Neuron (in vitro differentiated cells): ENCODE measurements around the gene RAB44.

Source experiments
- H2AFZ ChIP-seq: one replicate; pipeline ENCODE4 v1.6.1; 2013; ENCODE audit warnings: low read depth, mild to moderate bottlenecking, inconsistent platforms, low read length, moderate library complexity
- H3K27me3 ChIP-seq: one replicate; pipeline ENCODE4 v1.6.1; 2013; ENCODE audit warnings: low read length; ENCODE audit not compliant: insufficient read depth
- H3K36me3 ChIP-seq: one replicate; pipeline ENCODE4 v1.6.1; 2013; ENCODE audit warnings: low read length; ENCODE audit not compliant: insufficient read depth
- H3K4me1 ChIP-seq: one replicate; pipeline ENCODE4 v1.6.1; 2013; ENCODE audit warnings: low read length; ENCODE audit not compliant: insufficient read depth
- H3K4me3 ChIP-seq: 2 replicates; pipeline ENCODE4 v1.5.1; 2013; ENCODE audit warnings: mild to moderate bottlenecking, low read length, moderate library complexity
- H3K9me3 ChIP-seq: one replicate; pipeline ENCODE4 v1.6.1; 2013; ENCODE audit warnings: low read length

Gene RAB44

DNA sequence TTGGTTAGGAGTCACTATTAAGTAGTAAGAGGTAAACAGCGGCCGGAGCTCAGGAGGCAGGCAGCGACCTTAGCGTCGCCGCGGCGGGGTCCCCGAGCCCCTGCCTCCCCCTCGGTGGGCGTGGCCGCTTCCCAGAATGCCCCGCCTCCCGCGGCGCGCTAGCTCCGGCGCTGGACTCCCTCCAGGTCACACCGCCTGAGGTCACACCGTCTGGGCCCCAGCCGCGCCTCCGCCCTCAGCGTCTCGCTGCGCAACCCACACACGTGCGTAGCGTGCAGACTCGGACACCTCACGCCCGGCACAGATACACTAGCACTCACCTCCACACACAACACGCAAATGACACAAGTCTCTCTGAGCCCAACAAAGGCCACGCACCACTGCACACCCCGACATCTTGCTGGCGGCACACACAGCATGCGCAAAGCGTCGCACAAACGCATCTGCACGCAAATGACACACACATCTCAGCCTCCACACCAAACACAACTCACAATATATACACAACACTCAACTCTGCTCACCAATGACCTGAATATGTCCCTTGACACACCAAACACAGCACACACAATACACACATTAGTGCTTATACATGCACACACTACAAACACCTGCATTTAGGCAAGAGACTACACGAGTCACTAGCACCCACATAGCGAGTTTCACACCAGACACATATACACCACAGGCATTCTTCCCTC is 36.7 kb upstream of the RAB44 start:
- Histone ChIP-seq H3K4me1 (no peaks in the 10 kb centered on the region), H3K27me3 (no peaks in the 10 kb centered on the region), H3K36me3 (no peaks in the 10 kb centered on the region), H2AFZ (no peak overlapping the region), H3K4me3 (no peak overlapping the region), H3K9me3 (peaks cover 2% of the 10 kb centered on the region)

DNA sequence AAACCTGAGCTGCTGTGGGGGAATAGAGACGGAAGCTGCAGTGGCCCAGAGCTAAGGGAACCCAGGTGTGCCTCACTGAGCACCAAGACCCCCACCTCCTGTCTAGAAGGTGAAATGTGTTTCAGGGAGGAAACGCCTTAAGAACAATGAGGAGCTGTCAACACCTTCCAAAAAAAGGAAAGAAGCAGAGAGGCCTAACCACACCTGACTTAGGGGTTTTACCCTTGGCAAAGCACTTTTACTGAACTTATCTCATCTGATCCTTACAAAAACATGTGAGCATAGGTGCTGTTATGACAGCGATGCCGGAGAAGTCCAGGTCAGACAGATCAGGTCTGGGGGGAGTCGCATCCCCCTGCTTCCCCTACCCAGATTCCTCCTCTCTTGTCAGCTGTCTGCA is 35.2 kb upstream of the RAB44 start:
- Histone ChIP-seq H3K27me3 (no peaks in the 10 kb centered on the region), H3K4me1 (peaks cover 13% of the 10 kb centered on the region), H3K4me3 (no peak overlapping the region), H2AFZ (no peak overlapping the region), H3K9me3 (peaks cover 2% of the 10 kb centered on the region), H3K36me3 (no peaks in the 10 kb centered on the region)

DNA sequence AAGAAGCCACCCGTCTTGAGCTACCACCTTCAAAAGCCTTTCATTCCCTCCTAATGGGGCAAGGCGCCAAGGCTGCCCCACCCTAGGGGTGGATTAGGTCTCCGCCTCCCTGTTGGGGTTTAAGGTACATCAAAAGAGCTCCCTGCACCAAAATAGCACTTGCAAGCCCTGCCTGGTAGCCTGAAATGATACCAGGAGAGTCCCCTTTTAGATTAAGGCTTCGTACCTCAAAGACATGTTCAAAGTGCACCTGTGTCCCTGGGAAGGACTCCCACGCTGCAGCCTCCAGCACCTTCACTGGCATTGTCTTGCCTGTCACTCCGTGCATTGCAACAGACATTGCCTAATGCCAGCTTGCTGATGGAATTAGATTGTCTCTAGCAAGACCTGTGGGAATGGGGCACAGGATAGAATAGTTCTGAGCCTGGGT is 34.8 kb upstream of the RAB44 start:
- no peak overlapping the region for H3K4me3 ChIP-seq
- H2AFZ ChIP-seq: no peak overlapping the region
- H3K36me3 ChIP-seq: no peaks in the 10 kb centered on the region
- H3K9me3 ChIP-seq: peaks cover 2% of the 10 kb centered on the region
- no peaks in the 10 kb centered on the region for H3K27me3 ChIP-seq
- H3K4me1 ChIP-seq: peaks cover 18% of the 10 kb centered on the region

DNA sequence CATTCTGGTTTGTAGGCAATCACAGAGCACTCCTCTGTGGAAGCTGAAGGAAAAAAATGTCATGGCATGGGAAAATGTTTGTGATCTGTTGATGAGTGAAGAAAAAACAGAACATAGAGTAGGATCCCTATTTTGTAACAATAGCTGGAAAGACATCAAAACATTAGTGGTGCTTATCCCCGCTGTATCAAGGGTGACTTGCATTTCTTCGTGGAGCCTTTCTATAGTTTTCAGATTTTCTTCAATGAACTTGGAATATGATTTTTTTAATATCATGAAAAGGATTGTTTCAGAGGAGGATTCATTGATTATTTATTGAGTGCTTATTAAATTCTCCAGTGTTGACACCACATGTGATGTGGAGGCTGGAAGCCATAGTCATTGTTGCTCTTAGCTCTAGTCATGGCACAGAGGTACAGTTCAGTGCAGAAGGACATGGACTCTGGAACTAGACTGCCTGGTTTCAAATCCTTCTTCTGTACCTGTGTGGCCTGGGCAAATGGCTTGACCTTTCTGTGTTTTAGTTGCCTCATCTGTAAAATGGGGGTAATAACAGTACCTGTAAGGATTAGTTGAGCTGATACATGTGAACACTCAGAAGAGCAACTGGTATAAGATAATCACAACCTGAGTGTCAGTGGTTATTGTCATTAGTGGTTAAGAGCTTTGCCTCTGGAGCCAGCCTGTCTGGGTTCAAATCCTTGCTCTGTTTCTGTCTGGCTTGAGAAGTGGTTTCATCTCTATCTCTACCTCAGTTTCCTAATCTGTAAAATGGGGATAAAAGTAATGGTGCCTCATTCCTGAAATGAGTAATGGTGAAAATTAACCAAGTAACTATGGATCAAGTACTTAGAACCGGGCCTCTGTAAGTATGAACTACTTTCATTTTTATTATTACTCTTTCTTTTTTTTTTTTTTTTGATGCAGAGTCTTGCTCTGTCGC is 33.9 kb upstream of the RAB44 start:
- H3K27me3 ChIP-seq: no peaks in the 10 kb centered on the region
- peaks cover 2% of the 10 kb centered on the region for H3K9me3 ChIP-seq
- no peak overlapping the region for H3K4me3 ChIP-seq
- H2AFZ ChIP-seq: no peak overlapping the region
- H3K4me1 ChIP-seq: peaks cover 22% of the 10 kb centered on the region
- H3K36me3 ChIP-seq: no peaks in the 10 kb centered on the region

DNA sequence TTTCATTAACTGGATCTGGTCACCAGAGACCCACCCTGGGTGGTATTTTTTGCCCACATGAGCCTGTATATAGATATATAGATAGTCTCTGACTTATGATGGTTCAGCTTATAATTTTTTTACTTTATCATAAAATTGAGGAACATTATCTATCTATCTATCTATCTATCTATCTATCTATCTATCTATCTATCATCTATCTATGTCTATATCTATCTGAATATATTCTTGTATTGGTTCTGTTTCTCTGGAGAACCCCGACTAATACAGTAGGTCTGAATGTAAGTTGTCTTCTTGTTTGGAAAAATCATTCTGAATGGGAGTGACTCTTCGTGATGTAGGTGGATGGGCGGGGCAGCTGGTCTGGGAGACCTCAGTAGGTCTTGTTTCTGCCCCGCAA is 32.4 kb upstream of the RAB44 start:
- Histone ChIP-seq H3K4me3 (no peak overlapping the region), H3K4me1 (peaks cover 26% of the 10 kb centered on the region), H3K36me3 (no peaks in the 10 kb centered on the region), H3K9me3 (peaks cover 2% of the 10 kb centered on the region), H3K27me3 (no peaks in the 10 kb centered on the region), H2AFZ (no peak overlapping the region)

DNA sequence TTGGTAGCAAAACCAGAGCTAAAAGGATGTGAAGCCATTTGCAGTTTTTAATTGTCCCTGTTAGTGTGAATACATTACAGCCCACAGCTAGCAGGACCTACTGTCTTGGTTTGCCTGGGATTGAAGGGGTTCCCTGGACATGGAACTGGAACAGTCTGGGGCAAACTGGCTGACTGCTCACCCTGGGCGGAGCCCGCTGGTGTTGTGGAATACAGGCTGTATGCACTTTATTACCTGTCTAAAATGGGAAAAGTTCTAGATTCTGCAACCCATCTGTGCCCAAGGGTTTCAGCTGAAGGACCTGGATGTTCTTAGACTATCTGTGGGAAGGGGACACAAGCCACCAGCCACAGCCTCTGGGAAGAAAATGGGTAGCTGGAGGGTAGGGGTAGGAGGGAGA is 31.3 kb upstream of the RAB44 start:
- Histone ChIP-seq H3K4me1 (peaks cover 26% of the 10 kb centered on the region), H3K27me3 (no peaks in the 10 kb centered on the region), H3K4me3 (no peak overlapping the region), H3K9me3 (no peaks in the 10 kb centered on the region), H3K36me3 (no peaks in the 10 kb centered on the region), H2AFZ (no peak overlapping the region)

DNA sequence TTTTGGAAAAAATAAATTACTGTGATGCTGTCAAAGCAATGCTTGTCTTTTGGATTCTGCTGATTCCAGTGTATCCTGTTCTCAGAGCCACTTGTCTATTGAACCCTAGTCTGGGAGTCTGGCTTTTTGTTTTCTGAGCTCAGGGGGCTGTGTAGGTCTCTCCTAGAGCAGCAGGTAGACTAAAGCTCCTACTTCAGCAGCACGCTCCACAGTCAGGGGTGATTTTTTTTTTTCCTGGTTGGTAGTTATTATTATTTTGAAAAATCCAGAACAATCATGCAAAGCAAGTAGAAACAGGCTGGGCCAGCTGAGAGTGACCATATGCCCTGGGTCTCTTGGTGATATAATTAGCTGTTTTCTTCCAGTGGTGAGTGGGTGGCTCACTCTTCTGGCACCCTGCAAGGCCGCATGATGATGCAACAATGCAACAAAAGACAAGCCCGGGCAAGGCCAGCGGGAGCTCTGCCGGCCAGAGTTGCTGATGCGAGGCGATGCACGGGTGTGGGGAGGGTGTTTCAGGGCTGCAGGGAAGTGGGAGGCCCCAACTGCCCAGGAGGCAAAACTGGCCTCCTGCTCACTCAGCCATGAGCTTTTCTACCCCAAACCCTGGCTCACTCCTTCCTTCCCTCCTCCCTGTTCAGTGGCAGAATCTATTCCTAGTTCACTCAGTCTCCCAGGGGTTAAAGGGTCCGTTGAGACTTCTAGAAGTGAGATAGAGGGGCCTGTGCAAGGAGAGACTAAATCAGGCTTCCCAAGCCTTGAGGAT is 30.6 kb upstream of the RAB44 start:
- H3K4me1 ChIP-seq: peaks cover 26% of the 10 kb centered on the region
- no peaks in the 10 kb centered on the region for H3K27me3 ChIP-seq
- H3K4me3 ChIP-seq: peak overlapping the region; percentile 1
- no peaks in the 10 kb centered on the region for H3K9me3 ChIP-seq
- H3K36me3 ChIP-seq: no peaks in the 10 kb centered on the region
- no peak overlapping the region for H2AFZ ChIP-seq

DNA sequence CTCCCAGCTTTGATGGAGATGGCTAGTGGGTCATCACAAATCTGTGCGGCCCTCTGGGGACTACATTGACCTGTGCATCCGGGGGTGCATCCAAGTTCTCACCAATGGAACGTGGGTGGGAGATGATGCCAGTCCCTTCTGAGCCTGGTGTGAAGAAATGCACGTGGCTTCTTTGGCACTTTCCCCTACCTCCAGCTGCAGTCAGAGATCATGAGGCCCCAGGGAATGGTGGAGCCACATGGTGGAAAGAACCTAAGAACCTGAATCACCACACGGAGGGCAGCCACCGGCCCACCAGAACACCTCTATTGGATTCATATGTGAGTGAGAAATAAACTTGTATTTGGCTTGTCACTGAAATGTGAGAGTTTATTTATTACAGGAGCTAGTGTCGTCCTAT is 29.0 kb upstream of the RAB44 start:
- Histone ChIP-seq H3K36me3 (no peaks in the 10 kb centered on the region), H2AFZ (no peak overlapping the region), H3K4me1 (peaks cover 26% of the 10 kb centered on the region), H3K9me3 (no peaks in the 10 kb centered on the region), H3K4me3 (no peak overlapping the region), H3K27me3 (no peaks in the 10 kb centered on the region)

DNA sequence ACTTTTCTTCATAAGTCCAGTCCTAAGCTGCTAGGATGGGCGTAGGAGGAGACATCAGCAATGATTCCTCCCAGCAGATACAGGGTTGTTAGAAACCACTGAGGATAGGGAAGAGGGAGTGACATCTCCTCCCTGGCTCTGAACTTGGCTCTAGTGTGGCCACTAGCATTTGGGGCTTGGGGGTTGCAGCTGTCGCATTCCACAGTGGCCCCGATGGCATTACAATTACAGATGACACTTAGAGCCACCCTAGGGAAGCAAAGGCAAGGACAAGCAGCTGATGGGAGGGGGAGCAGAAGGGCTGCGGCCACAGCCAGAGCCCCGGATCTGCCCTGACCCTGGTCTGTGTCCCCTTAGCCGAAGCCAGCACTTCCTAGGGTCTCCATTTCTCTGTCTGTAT is 28.6 kb upstream of the RAB44 start:
- H3K9me3 ChIP-seq: no peaks in the 10 kb centered on the region
- no peaks in the 10 kb centered on the region for H3K36me3 ChIP-seq
- H2AFZ ChIP-seq: no peak overlapping the region
- peaks cover 26% of the 10 kb centered on the region for H3K4me1 ChIP-seq
- no peak overlapping the region for H3K4me3 ChIP-seq
- H3K27me3 ChIP-seq: no peaks in the 10 kb centered on the region

DNA sequence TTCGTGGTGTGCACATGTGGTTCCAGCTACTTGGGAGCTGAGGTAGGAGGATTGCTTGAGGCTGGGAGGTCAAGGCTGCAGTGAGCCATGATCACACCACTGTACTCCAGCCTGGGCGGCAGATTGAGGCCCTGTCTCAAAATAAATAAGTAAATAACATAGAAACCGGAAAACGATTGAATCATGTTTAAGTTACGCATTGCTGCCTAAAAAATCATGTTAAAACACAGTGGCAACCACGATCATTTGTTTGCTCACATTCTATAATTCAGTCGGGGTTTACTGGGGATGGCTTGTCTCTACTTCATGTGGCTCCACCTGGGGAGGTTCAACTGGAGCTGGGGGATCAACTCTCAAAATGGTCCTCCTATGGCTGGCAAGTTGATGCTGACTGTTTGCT is 27.4 kb upstream of the RAB44 start:
- H2AFZ ChIP-seq: no peak overlapping the region
- H3K36me3 ChIP-seq: no peaks in the 10 kb centered on the region
- H3K9me3 ChIP-seq: no peaks in the 10 kb centered on the region
- H3K4me3 ChIP-seq: no peak overlapping the region
- H3K4me1 ChIP-seq: peaks cover 26% of the 10 kb centered on the region
- no peaks in the 10 kb centered on the region for H3K27me3 ChIP-seq

DNA sequence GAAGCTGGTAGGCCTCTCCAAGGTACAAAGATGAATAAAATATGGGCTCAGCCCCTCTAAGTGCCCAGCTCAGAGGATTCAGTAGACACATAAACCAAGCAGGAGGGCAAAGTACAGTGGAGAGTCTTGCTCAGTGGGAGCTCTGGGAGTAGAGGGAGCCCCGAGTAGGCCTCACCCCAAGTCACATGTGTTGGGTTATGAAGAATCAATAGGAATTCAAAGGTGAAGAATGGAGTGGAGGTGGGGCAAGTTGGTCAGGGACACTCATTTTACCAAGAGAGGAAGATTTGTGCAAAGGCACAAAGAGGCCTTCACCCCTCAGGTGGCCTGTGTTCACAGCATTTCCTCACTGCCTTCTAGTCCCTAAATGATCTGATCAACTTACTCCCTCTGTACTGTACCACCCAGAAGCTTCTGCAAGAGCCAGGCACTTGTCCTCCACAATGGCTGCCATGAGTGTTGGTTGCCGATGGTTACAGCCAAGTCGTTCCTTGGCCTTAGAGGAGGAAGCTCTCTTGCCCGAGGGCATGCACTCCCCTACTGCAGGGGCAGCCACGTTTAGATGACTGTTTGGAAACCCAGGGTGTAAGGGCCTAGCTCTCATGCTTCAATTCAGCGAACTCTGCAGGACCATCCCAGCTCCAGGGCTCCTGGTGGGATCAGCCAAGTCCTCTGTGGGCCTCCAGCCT is 25.8 kb upstream of the RAB44 start:
- Histone ChIP-seq H3K4me3 (no peak overlapping the region), H3K27me3 (no peaks in the 10 kb centered on the region), H3K9me3 (no peaks in the 10 kb centered on the region), H3K36me3 (no peaks in the 10 kb centered on the region), H3K4me1 (peaks cover 29% of the 10 kb centered on the region), H2AFZ (no peak overlapping the region)

DNA sequence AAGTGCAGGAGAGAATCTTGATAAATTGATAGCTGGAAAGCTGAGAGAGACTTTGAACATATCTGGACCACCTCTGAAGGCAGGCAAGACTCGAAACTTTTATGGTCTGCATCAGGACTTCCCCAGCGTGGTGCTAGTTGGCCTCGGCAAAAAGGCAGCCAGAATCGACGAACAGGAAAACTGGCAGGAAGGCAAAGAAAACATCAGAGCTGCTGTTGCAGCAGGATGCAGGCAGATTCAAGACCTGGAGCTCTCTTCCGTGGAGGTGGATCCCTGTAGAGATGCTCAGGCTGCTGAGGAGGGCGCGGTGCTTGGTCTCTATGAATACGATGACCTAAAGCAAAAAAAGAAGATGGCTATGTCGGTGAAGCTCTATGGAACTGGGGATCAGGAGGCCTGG is 23.7 kb upstream of the RAB44 start:
- Histone ChIP-seq H3K4me3 (no peak overlapping the region), H3K27me3 (no peaks in the 10 kb centered on the region), H2AFZ (no peak overlapping the region)

More for the DNA sequence above, 23.7 kb upstream of the RAB44 start:
- H3K9me3 ChIP-seq: no peaks in the 10 kb centered on the region
- H3K4me1 ChIP-seq: peaks cover 32% of the 10 kb centered on the region
- no peaks in the 10 kb centered on the region for H3K36me3 ChIP-seq
